Measurements from ENCODE around the gene GAK.

GAK gene

DNA sequence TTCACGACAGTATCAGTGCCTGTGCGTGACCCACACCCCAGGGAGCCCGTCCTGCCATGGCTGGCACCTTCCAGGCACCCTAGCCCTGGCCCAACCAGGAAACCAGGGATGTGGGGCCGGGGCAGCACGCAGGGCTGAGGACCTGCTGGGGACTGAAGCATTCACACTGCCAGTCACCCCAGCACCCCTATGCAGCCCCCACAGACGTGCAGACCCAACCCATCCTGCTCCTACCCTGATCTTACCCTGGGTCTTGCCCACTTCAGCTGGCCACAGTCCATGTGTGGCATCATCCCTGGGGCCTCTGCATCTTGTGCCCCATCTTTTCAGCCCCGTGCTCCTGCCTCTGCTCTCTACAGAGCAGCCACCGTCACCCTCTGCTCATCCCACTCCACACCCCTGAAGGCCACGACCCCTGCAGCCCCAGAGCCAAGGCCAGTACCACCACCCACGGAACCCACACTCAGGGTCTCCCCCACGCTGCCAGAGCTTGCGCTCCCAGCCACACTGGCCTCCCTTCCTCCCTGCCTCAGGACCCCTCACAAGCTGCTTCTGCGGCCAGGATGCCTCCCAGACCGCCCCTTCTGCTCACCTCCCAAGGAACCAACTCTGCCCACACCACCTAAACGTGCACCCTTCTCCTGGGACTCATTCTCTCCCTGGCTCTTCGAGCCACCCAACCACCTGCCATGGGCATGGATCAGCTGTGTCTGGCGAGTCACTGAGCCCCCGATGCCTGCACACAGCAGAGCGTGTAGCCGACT, 25.6 kb downstream of the GAK start:
- no peak overlapping the region for H3K9ac ChIP-seq (ENCODE audit: low read depth, low read length)
- H3K4me1 ChIP-seq (ENCODE audit: insufficient read depth, low read length) = no peaks in the 10 kb centered on the region
- no peak overlapping the region for H3K4me3 ChIP-seq (ENCODE audit: low read depth in 1 of 2, low read length in 2 of 2)
- H3K4me2 ChIP-seq (ENCODE audit: insufficient read depth, low read length) = no peak overlapping the region
- DNase-seq (no peak), ATAC-seq (ENCODE audit: insufficient read depth, low read depth) (no peak)
- H3K36me3 ChIP-seq (ENCODE audit: insufficient read depth, low read length) = peaks cover 69% of the 10 kb centered on the region
- H4K20me1 ChIP-seq (ENCODE audit: insufficient read depth, low read length) = peaks cover 58% of the 10 kb centered on the region
- no peak overlapping the region for H2AFZ ChIP-seq (ENCODE audit: low read depth, low read length)
- H3K79me2 ChIP-seq (ENCODE audit: insufficient read depth, low read length) = peaks cover 49% of the 10 kb centered on the region
- H3K27me3 ChIP-seq (ENCODE audit: insufficient read depth, low read length, poor library complexity) = no peaks in the 10 kb centered on the region
- no peaks in the 10 kb centered on the region for H3K9me3 ChIP-seq (ENCODE audit: insufficient read depth, low read length, severe bottlenecking)
- H3K27ac ChIP-seq (ENCODE audit: low read length) = no peak overlapping the region
- TF ChIP-seq, protein P1, sequence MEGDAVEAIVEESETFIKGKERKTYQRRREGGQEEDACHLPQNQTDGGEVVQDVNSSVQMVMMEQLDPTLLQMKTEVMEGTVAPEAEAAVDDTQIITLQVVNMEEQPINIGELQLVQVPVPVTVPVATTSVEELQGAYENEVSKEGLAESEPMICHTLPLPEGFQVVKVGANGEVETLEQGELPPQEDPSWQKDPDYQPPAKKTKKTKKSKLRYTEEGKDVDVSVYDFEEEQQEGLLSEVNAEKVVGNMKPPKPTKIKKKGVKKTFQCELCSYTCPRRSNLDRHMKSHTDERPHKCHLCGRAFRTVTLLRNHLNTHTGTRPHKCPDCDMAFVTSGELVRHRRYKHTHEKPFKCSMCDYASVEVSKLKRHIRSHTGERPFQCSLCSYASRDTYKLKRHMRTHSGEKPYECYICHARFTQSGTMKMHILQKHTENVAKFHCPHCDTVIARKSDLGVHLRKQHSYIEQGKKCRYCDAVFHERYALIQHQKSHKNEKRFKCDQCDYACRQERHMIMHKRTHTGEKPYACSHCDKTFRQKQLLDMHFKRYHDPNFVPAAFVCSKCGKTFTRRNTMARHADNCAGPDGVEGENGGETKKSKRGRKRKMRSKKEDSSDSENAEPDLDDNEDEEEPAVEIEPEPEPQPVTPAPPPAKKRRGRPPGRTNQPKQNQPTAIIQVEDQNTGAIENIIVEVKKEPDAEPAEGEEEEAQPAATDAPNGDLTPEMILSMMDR (IDR thresholded peaks at IDR 0.05; ENCODE audit: borderline replicate concordance, extremely low read depth, low read length, poor library complexity, severe bottlenecking) = no peak

DNA sequence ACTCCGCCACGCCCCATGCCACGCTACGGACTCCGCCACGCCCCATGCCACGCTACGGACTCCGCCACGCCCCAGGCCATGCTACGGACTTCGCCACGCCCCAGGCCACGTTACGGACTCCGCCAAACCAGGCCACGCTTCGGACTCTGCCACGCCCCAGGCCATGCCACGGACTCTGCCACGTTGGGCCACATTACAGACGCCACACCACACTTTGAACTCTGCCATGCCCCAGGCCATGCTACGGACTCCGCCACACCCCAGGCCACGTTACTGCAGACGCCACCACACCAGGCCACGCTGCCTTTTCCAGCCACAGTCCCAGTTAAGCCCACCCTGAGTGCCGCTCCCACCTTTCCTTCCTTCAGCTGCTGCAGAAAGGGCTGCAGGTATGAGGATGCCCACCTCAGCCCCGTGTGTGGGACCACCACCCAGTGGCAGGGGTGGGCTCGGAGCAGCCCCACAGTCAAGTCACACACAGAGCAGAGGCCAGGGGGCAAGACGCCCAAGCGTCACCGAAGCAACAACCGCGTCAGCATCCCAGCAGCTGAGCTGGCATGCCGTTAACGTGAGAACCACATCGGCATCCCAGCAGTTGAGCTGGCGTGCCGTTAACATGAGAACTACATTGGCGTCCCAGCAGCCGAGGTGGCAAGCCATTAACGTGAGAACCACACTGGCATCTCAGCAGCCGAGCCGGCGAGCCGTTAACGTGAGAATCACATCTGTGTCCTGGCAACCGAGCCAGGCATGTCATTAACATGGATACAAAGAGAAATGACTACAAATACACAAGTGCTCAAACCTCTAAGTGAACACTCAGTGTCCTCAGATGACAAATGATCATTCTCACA, 26.4 kb downstream of the GAK start:
- no peak overlapping the region for H3K27ac ChIP-seq (ENCODE audit: low read length)
- peaks cover 69% of the 10 kb centered on the region for H3K36me3 ChIP-seq (ENCODE audit: insufficient read depth, low read length)

DNA sequence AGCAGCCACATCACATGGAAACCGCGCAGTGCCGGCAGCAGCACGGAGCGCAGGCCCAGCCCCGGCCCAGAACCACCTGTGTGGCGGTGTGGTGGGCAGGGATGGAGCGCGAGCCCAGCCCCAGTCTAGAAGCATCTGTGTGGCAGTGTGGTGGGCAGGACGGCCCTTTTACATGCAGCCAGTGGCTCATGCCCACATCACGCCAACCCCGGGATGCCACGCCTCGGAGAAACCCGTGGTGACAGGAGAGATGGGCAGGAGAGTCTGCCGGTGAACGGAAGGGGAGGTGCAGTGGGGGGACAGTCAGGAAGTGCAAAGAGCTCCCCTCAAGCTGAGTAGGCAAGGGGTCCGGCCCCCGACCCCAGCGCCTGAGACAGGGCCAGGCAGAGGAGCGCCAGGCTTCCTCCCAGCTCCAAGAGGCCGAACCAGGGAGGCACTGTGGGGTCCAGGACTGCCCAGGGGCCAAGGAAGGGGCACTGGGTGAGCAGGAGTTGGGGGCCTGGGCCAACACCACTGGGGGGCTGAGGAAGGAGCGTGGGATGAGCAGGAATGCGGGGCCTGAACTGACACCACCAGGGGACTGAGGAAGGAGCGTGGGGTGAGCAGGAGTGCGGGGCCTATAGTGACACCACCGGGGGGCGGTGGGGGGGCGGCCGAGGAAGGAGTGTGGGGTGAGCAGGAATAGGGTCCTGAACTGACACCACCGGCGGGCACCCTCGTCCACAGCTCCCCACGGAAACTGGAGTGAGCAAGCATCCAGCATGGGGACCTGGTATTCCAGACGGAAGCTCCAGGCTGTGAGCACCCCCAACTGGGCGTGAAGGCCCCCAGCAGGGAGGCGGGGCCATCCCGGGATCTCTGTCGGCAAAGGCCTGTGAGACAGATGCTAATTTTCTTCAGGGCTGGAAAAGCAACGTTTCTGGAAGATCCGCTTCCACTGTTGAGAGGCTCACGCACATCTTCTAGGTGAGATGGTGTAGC, 28.8 kb downstream of the GAK start:
- Histone ChIP-seq H3K27ac (ENCODE audit: low read length) (no peak overlapping the region), H3K4me1 (ENCODE audit: insufficient read depth, low read length) (no peaks in the 10 kb centered on the region), H3K27me3 (ENCODE audit: insufficient read depth, low read length, poor library complexity) (no peaks in the 10 kb centered on the region), H2AFZ (ENCODE audit: low read depth, low read length) (no peak overlapping the region), H3K9ac (ENCODE audit: low read depth, low read length) (no peak overlapping the region), H3K4me2 (ENCODE audit: insufficient read depth, low read length) (no peak overlapping the region), H3K9me3 (ENCODE audit: insufficient read depth, low read length, severe bottlenecking) (no peaks in the 10 kb centered on the region), H3K36me3 (ENCODE audit: insufficient read depth, low read length) (peaks cover 66% of the 10 kb centered on the region), H3K79me2 (ENCODE audit: insufficient read depth, low read length) (peaks cover 34% of the 10 kb centered on the region), H3K4me3 (ENCODE audit: low read depth in 1 of 2, low read length in 2 of 2) (no peak overlapping the region), H4K20me1 (ENCODE audit: insufficient read depth, low read length) (peaks cover 58% of the 10 kb centered on the region)
- TF ChIP-seq, protein P1 (IDR thresholded peaks at IDR 0.05; ENCODE audit: borderline replicate concordance, extremely low read depth, low read length, poor library complexity, severe bottlenecking) = no peak
- TF ChIP-seq EZH2 (IDR thresholded peaks at IDR 0.05; ENCODE audit: borderline replicate concordance, low read depth, low read length, severe bottlenecking) = no peak
- DNase-seq = no peak
- 0 out of 3 replicates have a peak, but pooled peaks have one; percentile 20 for ATAC-seq (ENCODE audit: insufficient read depth, low read depth)

More for the DNA sequence above, 26.4 kb downstream of the GAK start:
- no peak for TF ChIP-seq EZH2 (IDR thresholded peaks at IDR 0.05; ENCODE audit: borderline replicate concordance, low read depth, low read length, severe bottlenecking)
- TF ChIP-seq, protein P1 (IDR thresholded peaks at IDR 0.05; ENCODE audit: borderline replicate concordance, extremely low read depth, low read length, poor library complexity, severe bottlenecking) = no peak
- Histone ChIP-seq H4K20me1 (ENCODE audit: insufficient read depth, low read length) (peaks cover 58% of the 10 kb centered on the region), H3K4me2 (ENCODE audit: insufficient read depth, low read length) (no peak overlapping the region), H3K9ac (ENCODE audit: low read depth, low read length) (no peak overlapping the region), H3K79me2 (ENCODE audit: insufficient read depth, low read length) (peaks cover 45% of the 10 kb centered on the region), H3K9me3 (ENCODE audit: insufficient read depth, low read length, severe bottlenecking) (no peaks in the 10 kb centered on the region), H3K4me1 (ENCODE audit: insufficient read depth, low read length) (no peaks in the 10 kb centered on the region), H2AFZ (ENCODE audit: low read depth, low read length) (no peak overlapping the region), H3K4me3 (ENCODE audit: low read depth in 1 of 2, low read length in 2 of 2) (no peak overlapping the region), H3K27me3 (ENCODE audit: insufficient read depth, low read length, poor library complexity) (no peaks in the 10 kb centered on the region)
- DNase-seq = no peak
- no peak for ATAC-seq (ENCODE audit: insufficient read depth, low read depth)
